Cerebellar nuclear complex (tissue), 1 donor: Measurements from ENCODE around the gene EVL.
A peak's percentile ranks its signal among the peaks of the same experiment; 100 is the strongest.

ENCODE experiments used
- DNase-seq, 2 experiments: peaks; one replicate each; lab custom pipeline; 2025; lab: John Stamatoyannopoulos, UW

EVL gene

DNA sequence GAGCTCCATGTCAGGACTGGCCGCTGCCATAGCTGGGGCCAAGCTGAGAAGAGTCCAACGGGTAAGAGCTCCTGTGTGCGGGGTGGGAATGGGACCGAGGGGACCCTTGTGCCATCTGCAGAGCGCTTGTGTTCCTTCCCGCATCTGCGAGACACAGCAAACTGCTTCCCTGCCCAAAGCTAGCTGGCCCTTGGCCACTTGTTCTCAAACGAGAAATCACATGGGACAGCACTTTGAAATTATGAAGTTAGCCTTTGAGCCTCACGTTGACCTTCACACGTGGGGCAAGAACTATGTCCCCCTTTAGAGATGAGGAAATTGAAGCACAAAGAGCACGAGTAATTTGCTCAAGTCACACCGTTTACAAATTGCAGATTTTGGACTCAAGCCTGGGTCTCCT lies 63.5 kb downstream of the EVL start:
- DNase-seq: no peak

DNA sequence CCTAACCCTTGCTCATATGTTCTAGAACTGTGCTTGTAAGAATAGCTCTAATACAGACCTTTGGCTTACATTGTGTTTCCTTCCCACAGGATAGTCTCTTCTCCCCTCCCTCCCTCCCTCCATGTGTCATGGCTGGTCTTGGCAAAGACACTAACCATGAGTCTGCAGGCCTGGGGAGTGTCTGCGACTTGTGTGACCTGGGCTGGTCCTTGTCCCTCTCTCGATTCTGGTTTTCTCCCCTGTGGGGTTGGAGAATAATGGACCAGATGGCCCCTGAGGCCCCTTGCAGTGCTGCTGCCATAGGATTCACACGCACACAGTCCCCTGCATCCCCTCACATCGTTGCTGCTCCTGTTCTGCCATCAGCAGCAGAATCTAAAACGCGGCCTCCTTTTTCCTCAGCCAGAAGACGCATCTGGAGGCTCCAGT lies 64.0 kb downstream of the EVL start:
- no peak for DNase-seq

DNA sequence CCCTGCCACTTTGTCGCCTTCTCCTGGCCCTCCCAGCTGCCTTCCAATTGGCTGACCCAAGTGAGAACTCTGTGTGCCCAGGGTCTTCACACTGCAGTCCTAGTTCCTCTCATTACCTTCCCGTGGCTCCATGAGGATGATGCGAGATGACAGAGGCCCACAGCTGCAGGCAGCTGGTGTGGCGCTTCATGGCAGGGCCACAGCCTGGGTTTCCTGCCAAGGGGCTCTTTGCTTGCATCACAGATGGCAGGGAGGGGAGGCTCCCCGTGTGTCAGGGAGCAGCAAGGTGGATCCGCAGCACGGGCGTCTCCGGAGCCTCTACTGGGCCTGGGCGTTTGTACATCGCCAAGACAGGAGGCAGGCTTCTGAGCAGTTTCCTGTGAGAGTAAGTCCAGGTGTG lies 65.3 kb downstream of the EVL start:
- no peak for DNase-seq

DNA sequence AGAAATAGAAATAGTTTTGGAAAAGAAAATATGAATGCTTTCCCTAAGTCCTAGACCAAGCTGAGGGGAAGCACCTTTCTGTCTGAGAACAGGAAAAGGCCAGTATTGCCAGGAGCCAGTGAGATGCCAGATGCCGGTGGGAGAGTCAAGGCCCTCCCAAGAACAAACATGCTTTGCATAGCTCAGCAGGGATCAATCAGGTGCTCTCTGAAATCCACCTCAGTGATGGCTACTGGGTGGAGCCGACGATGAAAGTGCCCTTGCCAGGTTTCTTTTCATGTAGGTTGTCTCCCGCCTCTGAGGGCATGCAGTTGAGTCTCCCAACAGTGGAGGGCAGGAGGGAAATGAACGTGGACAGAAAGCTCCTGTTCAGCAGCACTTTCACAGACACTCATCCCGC lies 66.0 kb downstream of the EVL start:
- no peak for DNase-seq

DNA sequence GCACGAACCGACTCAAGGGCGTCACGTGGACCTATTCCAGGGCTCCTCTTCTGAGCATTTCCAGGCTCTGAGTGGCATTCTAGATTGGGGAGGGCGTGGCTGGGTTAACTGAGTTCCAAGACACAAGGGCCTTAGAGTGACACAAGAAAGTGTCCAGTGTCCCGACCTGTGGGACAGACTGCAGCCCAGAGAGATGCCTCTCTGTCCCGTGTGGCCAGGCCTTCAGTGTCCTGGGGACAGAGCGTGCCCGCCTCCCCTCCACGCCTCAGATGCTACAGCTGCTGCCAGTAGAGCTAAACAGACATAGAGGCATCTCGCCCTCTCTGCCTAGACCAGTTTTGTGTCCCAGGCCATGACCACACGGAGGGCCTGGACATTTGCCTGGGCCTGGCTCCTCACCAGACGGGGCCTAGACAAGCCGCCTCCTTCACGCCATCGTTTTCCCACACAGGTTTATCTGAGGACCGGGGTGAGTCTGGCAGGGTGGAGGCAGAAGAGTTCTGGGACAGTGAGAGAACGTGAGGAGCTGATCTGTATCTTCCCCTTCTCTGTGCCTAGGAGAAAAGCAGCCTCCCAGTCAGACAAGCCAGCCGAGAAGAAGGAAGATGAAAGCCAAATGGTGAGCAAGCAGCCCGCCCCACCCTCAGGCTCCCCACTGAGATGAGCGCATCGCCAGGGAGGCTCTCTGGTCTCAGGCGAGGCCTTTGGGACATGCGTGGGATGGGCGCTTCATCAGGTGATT lies 67.1 kb downstream of the EVL start:
- no peak for DNase-seq

DNA sequence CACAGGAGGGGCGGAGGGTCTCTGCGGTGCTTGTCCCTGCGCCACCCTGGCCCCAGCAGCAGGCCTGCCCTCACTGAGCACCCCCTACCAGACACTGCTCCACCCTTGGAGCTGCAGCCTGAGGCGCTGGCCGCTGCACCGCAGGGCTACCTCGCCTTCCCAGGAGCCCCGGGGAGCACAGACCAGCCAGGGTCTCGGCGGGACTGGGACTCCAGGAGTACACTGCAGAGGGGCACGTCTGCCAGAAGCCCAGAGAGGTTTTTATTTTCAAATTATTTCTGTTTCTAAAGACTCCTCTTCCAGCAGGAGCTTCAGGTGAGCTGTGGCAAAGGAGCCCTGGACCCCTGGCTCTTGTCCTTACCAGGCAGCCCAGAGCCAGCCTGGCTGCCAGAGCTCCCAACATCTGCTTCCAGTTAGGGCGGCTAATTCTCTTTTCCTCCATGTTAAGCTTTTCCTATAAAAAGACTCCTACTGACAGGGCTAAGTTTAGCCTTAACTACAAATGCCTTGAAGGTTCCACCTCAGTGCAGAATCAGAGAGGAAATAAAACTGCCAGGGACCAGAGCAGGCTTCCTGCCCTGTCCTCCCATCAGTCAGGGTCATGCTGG lies 67.8 kb downstream of the EVL start:
- DNase-seq: no peak

DNA sequence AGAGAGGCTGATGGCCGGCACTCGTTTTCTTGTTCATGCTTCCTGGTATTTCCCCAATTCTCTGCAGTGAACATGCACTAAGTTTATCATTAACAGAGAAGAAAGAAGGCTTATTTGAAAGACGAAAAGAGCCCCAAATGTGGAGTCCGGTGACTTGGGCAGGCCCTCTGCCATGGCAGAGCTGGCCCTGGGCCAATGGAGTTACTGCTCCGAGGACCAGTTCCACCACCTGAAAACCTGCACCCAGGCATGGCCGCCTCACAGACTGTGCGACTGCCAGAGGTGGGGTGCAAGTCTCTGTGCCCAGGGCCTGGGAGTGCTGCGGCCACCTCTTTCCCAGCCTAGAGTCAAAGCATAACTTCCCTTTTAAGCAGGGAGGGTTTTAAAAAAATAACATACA lies 69.4 kb downstream of the EVL start:
- DNase-seq: no peak

DNA sequence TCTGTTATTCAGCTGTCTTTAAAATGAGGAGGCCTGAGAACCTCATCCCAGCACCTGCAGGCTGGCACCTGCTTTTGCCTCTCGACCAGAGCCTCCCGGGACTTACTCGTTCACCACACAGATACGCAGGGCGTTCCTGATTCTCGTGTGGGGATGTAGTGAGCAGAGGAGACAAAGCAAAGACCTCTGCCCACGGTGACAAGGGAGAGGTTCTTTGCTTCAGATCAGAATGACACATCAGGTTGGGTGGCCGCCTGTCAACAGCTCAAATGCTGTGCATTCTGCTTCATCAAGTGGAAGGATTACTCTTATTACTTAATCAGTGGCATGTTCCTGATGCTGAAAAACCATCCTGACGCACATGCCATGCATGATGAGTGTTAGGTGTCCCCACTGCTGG lies 69.9 kb downstream of the EVL start:
- no peak for DNase-seq

DNA sequence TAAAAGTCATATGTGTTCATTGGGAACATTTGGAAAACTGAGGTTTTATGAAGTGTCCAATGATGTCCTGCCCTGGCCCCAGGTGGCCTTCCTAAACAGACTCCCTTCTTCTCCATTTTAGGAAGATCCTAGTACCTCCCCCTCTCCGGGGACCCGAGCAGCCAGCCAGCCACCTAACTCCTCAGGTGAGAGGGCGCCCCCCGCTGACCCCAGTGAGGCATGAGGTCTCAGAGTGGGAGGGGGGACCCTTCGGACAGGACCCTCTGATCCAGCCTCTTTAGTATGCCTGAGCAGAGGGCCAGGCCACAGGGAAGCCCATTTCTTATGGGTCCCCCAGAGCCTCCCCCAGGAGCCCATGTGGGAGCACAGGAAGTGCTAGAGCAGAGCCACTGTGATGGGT lies 70.6 kb downstream of the EVL start:
- no peak for DNase-seq

DNA sequence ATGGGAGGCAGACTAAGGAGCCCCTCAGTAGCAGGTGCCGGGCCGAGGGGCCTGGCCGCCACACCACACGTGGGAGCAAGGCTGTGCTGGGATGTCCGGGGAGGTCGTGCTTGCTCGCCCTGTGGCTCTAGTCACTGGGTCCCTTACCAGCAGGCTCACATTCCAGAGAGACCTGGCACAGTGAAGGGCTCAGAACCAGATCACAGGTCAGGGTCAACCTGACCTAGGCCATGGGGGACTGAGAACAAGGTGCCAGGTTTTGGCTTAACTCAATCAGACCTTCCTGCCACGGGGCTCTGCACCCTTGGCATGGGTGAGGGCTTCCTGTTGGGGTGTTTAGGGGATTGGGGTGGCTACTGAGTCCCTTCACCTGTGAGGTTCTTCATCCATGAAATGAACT lies 72.0 kb downstream of the EVL start:
- no peak for DNase-seq

DNA sequence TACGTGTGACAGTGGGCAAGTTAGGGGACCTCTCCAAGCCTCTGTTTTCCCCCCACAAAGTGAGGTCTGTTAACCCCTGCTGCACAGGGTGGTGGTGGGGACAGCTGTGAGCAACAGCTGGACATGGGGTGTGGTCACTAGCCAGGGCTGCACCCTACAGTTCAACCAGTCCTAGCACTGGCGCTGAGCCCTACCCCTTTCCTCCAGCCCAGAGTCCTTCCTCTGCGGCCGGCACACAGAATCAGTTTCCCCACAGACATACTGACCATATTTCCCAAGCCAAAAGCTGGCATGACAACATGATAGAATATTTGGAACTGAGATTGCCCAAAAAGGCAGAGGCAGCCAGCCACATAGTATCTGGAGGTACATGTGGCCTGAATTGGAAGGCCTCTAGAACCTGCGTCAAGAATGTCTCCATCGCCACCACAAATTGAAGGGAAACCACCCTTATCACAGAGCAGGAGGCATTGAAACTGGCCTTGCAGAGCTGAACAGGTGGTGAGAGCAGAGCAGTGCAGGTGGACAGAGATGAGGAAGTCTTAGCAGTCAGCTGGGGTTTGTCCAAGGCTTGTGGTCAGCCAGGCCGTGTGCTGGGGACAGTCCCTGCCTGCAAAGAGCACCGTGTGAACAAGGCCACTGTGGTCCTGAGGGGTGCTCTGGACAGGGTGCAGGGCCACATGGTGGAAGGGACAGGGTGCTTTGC lies 73.0 kb downstream of the EVL start:
- peak; percentile 50 to 74 for DNase-seq

DNA sequence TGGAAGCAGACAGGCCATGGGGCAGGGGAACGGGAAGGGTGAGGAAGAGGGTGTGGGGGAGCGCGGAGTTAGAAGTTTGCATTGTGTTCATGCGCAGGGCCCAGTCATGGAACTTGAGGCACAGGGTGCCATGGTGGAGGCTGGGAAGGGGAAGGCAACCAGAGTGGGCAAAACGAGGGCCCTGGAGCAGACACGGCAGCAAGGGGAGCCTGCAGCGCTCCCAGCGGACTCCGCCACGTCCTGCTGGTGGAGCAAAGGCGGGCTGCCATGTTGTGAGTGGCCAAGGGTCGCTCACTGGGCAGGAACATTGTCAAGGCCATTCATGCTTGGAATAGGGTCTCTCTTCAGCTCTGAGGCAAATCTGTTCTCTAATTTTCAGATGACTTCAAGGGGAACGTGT lies 73.7 kb downstream of the EVL start:
- no peak for DNase-seq

DNA sequence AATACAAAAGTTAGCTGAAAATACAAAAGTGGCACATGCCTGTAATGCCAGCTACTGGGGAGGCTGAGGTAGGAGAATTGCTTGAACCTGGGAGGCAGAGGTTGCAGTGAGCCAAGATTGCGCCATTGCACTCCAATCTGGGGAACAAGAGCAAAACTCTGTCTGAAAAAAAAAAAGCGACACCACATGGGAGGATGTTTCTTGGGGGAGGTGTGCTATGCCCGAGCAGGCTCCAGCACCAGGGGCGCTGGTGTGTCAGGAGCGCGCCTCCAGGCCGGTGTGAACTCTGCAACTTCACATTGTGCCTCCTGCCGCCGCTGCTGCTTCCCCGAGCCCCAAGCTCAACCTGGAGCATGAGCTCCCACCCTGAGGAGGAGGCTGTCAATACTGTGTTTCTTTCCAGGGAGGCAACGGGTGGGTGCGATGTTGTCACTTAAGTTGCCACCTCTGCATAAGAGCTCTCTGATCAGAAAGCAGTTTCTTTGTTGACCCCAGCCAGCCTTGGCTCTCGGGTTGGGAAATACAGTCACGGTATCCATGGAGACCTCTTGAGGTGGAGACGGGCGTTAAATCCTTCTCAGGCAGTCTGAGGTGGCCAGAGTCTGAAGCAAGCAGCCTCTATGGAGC lies 75.3 kb downstream of the EVL start:
- DNase-seq: no peak

DNA sequence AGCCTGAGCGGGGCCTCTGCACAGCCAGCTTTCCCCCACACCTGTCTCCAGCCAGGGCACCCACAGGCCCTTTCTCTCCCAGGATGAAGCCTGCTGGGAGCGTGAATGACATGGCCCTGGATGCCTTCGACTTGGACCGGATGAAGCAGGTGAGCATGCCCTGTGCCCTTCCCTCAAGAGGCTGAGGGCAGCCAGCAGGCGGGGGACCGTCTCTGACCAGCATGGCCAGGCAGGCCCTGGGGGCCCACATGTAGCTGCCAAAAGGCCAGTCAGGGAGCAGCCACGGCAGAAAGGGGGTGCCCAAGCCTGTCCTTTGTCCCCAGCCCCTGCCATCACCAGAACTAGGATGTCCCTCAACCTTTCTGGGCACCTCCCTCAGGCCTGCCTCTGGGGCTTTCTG lies 75.9 kb downstream of the EVL start:
- no peak for DNase-seq

DNA sequence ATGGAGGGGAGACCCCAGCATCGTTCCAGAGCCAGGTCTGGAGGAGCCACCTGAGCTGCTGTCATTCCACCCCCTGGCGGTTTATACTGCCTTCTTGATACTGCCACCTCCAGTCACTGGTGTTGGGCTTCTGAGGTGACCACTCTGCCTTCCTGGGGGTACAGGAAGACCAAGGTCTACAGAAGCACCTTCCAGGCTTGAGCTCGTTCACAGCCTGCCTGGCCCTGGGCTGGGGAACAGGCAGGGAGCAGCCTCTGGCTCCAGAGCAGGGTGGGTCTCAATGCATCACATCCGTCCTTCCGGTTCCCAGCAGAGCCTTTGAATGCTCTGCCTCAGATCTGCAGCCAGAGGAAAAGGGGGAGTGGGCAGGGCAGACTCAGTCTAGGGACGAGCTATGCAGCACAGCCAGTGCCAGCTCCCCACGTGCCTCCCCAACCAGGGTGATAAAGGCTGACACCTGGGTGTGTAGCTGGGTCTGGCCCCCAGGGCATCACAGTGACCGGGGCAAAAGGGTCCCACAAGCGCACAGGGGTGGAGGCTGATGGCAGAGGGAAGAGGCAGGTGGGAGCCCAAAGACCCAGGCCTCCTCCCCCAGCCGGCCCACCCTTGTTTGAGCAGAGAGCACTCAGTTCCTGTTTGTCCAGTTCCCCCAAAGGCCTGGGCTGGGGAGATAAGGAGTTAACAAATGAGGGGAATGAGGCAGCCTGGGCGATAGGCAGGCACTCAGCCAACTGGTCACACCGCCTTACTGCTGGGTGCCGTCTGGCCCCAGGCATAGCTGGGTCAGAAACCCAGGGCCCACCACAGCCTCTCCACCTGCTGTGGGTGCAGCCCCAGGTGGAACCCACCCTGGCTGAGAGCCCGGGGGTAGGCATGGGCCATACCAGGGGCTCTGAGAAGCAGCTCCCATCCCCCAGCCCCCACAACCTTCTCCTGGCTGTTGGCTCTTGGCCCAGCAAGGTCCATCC lies 77.1 kb downstream of the EVL start:
- no peak for DNase-seq

DNA sequence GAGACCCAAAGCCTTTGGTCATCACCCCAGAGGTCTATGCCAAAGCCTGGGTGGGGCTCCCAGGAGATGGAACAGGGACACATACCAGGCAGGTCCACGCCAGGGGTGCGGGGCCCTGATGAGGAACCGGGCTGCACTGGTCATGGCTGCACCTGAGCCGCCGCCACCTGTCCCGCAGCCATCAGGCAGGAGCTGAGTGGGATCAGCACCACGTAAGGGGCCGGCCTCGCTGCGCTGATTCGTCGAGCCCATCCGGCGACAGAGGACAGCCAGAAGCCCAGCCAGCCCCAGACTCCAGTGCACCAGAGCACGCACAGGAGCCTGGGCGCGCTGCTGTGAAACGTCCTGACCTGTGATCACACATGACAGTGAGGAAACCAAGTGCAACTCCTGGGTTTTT lies 78.3 kb downstream of the EVL start:
- DNase-seq: no peak

DNA sequence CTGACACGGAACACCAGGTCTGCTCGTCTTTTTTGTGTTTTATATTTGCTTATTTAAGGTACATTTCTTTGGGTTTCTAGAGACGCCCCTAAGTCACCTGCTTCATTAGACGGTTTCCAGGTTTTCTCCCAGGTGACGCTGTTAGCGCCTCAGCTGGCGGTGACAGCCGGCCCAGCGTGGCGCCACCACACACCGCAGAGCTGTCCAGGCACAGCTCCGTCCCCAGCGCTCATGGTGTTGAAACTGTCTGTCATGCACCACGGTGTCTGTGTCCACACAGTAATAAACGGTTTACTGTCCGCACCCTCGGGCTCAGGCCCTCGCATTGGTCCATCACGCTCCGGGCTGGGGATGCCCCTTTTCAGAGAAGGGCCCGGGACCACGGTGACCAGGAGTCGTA lies 78.7 kb downstream of the EVL start:
- no peak for DNase-seq

DNA sequence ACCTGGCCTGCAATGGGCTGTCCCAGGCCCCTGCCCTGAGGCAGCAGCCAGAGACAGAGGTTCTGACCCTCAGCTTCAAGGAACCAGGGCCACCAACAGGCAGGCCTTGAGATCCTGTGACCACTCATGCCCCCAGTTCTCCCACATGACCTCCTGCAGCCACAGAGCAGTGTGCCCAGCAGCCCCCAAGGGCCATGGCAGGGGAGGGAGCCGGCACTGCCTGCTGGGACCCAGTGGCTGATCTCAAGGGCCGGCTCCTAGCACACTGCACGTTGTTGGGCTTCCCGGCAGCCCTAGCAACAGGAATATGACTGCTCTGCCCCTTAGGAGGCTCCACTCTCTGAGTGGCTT lies 79.4 kb downstream of the EVL start:
- DNase-seq: no peak

DNA sequence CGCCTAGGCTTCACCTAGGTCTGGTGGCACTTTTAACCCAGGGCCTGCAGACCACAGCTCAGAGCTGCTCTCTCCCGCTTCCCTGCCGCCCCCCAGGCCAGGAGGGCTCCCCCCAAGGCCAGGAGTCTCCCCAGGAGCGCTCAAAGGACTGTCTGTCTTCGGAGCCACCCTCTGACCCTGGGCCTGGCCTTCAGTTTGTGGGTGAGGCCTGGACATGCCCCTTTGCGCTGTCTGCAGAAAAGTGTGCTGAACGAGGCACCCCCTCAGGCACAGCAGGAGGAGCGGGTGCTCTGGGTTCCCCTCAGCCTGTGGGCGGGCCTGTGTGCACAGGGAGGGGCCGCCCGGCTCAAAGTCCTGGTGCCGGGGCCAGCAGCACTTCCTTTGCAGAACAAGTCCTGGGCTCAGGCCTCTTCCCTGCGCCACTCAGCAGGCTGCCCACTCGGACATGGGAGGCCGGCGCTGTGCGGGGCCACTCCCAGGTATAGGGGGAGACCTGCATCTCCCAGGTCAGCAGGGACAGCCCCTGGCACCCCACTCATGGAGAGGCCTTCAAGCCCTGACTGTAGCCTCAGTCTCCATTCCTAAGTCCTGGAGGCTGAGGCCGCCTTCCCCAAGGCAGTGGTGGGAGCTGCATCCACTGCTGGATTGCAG lies 79.9 kb downstream of the EVL start:
- DNase-seq: no peak

DNA sequence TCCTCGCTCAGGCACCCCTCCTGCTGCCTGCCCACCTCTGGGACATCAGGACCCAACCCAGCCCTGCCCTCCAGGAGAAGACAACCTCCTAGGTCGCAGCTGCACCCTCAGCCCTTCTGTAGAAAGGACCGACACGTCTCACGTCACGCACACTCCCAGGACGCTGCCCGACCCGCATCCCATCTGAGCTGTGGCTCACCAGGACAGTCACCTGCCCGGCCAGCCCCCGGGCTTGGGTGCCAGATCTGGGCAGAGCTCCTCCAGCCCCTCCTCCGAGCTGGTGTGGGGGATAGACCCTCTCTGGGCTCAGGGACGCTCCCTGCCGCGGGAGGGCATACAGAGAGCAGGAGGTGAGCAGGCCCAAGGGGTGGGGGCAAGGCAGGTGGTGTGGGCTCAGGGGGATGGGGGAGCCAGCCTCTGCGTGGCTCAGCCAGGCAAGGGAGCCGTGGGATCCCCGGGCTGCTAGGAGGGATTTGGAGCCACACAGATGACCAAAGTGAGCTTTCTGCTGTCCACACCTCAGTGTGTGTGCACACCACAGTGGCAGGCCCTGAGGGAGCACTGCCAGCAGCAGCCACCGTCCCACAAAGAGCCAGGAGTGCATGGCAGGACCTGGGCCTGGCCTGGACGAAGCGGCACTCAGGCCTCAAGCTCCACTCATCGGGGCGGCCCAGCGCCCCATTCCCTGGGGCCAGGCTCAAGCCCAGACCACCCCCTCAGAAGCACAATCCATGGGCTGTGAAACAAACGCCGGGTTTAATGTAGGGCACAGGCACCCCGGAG lies 80.7 kb downstream of the EVL start:
- no peak for DNase-seq
